ENCODE measurements around the gene RELN.
"Not testable (repeated sequence)": the region's sequence is repeated elsewhere in the genome, so short reads cannot be mapped to it uniquely, and the experiment has no call there.

RELN gene

DNA sequence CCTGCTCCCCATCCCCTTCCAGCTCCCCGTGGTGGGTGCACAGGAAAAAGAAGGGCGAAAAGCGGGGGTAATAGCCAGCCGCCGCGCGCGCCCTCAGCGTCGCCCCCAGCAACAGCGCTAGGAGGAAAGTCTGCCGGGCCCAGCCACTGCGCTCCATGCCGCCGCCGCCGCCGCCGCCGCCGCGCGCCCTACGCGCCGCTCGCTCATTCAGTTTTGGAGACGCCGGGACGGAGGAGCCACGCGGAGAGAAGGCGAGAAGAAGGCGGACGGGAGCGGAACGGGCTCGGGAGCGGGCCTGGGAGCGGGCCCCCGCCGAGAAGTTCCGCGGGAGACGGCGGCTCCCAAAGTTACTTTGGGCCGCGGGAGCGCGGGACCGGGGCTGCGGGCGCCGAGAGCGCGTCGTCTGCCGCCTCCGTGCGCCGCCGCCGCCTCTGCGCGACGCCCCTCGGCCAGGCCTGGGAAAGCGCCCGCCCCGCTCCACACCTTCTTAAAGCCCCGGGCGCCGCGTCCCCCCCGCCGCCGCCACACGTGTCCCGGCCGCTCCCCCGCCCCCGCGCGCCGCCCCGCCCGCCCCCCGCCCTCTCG, at the start of gene RELN:
Gene RELN (minus strand): TSS at position 459 of the 585 bp plus-strand sequence. CDS start 302 bp downstream, at position 157.
- DNase-seq (ENCODE audit: low spot score), result peak; percentile 58

DNA sequence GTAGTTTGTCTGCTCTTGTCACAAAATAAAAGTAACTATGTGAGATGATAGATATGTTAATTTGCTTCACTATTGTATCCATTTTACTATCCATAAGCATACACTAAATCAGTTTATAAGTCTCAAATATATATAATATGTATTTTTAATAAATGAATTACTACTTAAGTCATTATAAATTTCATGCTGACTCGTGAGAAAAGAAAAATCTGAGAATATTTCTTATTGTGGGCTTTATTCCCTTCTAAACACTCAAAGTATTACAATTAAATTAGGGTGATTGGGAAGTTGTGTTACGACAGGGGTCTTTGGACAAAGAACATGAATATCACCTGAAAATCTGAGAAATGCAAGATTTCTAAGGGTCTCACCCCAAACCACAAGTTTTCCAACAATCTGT, 48.7 kb upstream of the RELN start:
- DNase-seq (ENCODE audit: low spot score), result no peak

DNA sequence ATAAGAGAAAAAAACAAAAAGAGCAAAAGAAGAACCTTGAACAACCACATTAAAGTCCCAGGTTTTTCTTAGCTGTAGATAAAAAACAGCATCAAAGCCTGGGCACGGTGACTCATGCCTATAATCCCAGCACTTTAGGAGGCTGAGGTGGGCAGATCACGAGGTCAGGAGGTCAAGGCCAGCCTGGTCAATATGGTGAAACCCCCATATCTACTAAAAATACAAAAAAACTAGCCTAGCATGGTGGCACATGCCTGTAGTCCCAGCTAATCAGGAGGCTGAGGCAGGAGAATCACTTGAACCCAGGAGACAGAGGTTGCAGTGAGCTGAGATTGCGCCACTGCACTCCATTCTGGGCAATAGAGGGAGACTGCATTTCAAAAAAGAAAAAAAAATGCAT, 47.4 kb upstream of the RELN start:
- not testable (repeated sequence) for DNase-seq (ENCODE audit: low spot score)

DNA sequence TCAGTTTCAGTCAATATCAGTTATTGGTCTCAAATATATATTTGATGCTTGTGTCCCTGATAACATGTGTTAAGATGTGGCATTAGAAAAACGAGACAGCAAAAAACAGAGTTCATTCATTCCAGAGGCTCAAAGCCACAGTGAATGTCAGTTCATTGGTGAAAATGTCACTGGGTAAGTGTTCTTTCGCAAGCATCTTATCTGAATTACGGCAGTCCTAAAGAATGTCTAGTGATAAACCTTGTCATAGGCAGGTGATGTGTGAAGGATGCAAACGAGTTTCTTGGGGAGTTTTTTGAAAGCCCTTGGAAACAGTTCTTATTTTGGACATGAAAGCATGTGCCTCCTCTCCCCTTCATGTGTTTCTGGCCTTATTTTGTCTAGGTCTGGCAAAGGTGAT, 45.9 kb upstream of the RELN start:
- no peak for DNase-seq (ENCODE audit: low spot score)

DNA sequence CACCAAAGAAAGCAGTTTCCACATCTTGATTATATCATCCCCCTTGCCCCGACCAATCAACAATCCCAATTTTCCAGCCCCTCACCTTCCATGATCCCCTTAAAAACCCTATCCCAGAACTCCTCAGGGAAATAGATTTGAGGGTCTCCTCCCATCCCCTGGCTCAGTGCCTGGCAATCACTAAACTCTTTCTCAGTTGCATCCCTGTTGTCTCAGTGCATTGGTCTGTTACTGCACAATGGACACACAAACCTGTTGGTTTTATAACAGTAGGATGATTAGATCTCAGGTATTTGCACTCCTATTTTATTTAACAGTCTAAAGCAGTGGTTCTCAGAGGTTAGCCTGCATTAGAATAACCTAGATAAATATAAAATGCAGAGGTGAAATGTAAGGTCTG, 45.2 kb upstream of the RELN start:
- no peak for DNase-seq (ENCODE audit: low spot score)

DNA sequence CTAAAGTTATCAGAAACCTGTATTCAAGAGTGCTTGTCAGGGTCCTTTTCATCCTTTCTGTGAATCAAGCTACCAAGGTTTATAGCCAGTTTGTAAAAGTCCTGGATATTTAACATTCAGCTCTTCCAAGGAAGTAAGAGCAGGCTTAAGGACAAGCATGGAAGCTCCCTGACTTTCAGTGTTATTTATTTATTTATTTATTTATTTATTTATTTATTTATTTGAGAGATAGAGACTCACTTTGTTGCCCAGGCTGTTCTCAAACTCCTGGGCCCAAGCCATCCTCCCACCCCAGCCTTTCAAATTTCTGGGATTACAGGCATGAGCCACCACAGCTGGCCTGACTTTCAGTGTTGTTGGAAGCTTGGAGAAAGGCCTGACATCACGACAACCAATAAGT, 44.4 kb upstream of the RELN start:
- no peak for DNase-seq (ENCODE audit: low spot score)

DNA sequence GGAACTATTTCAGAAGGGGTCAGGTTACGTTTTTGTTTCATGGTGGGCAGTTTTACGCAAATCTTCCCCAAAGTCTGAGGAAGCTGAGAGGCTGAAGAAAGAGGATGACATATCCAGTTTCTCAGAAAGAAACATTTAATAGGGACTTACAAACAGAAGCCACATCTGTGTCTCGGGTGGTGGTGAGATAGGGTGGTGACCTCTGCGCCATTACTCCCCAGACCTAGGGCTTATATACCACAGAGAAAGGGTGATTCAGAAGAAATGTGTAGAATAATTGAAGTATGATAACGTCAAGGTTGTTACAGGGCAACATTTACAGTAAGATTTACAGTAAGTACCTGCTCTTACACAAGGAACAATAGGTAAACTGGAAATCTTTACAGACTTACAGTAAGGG, 43.0 kb upstream of the RELN start:
- no peak for DNase-seq (ENCODE audit: low spot score)

DNA sequence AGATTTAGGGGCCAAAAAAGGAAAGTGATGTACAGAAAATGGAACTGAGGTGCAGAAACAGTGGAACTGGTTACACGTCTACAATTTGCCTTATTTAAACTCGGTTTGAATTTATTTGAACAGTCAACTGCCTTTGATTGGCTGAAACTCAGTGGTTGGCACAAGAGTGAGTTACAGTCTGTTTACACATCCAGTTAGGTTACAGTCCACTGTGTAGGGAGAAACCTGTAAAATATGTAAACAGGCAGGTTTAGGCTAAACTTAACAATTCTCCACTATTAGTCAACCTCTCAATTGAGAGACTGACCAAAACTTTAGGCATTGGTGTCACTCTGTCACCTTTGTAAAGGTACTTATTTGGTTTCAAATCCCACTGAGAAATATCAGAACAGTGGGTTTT, 40.3 kb upstream of the RELN start:
- no peak for DNase-seq (ENCODE audit: low spot score)

DNA sequence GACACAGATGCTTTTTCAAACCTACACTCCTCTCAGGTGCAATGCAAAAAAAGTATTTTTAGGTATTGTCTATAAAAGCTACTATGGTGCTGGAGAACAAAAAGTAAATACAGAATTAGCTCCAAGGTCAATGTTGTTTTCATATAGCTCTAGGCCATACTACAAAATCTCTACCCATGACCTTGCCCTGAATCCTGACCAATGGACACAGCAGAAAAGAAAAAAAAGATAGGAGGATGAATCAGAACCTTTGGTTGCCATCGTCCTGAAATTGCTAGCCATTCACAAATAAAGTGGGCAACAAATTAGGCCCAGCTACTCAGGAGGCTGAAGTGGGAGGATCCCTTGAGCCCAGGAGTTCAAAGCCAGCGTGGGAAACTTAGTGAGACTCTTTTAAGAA, 35.2 kb upstream of the RELN start:
- DNase-seq (ENCODE audit: low spot score), result no peak

DNA sequence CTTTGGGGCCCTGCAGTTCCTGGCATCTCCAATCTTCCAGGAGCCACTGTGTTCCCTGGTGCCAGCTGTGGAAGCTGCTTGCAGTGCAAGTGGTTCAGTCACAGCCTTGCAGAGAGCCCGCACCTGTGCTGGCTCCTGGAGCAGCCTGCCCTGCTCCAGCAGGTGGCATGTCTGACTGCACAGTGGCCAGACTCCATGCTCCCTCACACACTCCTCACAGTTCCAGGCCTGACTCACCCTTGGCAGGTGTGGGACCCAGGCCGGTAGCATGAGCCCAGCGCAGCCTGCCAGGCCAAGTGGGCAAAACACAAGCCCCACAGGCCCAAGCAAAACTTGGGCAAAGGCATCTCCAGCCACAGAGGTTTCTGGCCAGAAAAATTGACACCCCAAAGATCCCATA, 33.6 kb upstream of the RELN start:
- no peak for DNase-seq (ENCODE audit: low spot score)

DNA sequence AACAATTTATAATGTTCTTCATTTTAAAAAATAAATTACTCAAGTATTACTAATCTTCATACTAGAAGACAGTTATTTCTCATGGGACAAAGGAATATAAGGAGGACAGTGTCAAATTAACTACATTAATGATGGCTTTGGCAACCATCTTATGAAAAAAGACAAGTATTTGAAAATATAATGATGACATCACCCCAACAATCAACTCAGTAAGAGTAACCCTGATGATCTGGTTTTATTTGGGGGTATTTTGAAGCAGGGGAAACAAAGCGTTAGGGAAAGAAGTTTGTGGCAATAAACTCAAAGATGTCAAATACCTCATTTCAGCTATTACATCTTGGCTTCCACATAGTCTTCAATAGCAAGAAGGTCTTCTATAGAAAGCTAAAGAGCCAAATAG, 29.0 kb upstream of the RELN start:
- no peak for DNase-seq (ENCODE audit: low spot score)

DNA sequence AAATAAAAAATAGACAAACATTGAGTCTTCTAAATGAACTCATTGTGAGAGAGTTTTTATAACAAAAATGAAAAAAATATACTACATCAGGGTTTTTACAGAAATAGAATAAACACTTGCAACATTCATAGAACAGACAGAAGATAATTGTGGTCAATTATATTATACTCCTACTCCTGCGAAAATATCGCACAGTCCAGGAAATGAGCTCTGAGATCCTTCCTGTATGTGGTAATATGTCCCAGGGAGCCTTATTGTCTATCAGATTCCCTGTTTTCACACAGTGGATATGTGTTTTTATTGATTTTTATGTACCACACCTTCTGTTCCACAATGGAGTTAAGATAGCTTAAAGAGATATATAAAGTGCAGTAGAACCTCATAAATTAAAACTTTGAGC, 27.5 kb upstream of the RELN start:
- no peak for DNase-seq (ENCODE audit: low spot score)

DNA sequence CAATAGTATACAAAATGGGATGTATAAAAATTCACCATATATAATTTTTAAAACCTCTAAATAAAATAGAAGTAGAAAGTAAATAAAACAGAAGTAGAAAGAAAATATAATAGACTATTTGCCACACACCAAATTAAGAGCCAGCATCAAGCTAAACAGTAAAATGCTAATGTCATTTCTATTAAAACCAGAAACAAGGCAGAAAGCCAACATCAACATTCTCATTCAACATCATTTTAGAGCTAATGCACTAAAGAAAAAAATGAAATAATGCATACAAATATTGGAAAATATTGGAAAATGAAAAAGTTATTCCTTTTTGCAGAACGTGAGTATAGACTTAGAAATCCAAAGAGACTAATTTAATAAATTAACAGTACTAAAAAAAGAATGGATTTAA, 23.4 kb upstream of the RELN start:
- no peak for DNase-seq (ENCODE audit: low spot score)

DNA sequence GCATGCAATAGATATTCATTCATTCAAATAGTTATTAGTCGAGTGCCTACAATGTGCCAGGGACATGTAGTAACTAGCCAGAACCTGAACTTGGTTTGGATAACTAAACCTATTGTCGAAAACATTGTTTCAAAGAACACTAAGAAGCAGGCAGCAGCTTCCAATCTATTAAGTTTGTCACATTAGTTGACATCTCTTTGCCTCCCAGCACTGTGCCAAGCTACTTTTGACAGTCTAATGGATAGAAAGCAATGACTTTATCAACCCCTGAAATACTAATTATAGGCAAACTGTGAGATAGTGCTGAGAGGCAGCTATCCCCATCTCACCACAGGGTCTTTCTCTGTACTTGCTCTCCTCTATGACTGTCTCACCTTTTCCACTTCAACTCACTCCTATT, 22.4 kb upstream of the RELN start:
- no peak for DNase-seq (ENCODE audit: low spot score)

DNA sequence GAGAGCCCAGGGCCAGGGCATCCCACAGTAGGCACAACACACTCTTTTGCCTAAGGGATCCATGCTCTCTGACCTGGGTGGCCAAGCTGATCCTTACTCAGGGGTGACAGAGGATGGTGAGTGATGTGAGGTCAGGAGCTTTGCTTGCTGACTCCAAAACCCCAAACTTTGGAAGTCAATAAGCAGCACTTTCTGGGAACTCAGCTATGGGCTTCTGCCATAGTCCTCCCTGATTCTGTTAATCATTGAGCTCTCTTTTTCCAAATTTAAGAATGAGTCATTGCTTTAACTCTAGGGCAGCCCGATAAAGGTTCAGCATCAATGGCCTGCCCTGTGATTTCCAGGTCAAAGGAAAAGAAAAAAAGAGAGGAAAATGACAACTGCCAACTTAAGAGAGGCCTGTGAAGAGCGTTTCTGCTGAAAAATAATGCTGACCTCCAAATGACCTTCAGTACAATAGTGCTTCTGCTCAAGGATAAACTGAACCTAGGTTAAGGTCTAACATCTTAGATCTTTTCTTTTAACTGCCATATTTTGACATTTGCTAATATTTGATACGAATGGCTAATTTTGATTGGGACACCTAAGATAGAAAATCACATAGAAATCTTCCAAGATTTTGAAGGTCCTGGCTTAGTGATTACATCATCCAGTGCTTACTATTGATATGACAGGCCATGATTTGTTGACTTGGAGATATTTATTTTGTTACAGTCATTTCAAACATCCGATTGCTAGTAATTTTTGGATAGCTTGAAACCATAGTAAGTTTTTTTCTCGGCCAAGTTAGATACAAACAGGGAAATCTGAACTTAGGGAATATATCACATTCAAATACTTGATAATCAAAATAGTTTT, 20.8 kb upstream of the RELN start:
- DNase-seq (ENCODE audit: low spot score), result no peak

DNA sequence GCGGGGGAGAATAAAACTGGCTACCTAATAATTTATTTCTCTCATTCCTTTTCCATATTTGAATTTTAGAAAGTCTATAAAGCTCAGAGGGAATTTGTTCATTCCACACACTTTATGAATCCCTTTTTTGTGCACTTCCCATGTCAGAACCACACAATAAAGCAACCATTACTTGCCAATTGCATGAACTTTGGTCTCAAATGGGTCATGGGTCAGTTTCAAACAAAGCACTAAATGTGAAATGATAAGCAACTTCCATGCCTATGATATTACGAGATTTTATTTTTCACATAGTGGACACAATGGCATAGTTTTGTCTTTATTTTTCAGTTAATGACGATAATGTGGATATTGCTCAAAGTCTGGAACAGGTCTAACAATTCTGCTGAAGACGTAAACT, 18.6 kb upstream of the RELN start:
- no peak for DNase-seq (ENCODE audit: low spot score)

DNA sequence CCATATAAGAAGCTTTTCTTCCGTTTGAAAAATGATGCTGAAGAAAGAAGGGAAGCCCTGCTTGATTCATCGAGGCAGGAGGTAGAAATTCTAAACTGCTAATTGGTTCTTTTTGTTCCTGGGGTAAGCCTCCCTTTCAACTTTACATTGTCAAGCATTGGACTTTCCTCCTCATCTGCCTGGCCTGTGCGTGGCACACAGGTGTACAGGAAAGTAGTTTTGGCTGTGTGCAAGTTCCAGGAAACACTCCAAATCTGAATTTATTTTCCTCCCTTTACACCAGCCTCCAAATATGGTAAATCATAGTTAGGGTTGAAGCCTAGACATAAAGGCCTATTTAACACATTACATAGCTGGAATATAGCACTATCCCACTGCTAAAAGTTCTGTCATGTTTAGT, 18.2 kb upstream of the RELN start:
- no peak for DNase-seq (ENCODE audit: low spot score)

DNA sequence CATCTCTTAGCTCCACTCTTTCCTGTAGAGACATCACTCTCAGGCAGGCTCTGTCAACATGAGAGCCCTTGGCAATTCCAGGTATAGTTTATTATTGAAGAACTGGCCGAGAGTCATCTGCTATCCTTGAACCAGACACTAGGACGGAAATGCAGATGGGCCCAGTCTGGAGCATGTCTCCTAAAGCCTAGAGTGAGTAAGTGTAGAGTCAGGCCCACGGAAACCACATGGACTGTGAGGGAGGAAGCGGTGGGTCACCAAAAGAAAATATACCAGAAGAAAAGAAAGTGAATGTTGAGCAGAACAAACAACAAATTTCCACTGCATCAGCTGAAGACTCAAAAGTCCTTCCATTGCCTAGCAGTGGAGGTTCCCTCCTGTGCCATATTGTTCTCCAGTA, 15.7 kb upstream of the RELN start:
- DNase-seq (ENCODE audit: low spot score), result peak; percentile 28

DNA sequence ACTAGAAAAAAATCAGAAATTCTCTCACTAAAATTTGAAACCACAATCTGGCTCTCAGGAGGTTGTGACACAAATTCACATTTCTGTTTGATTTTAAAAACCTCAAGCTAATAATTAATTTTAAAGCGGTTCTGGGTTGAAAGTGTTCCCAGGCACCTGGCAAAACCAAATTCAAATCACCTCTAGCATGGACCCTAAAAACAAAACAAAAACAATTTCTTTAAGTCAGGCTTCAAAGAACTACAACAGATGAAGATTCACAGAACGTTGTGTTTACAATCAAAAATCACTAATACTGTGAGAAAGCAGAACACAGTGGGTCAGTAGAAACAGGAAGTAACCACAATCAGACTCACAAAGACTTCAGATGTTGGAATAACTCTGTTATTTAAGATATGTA, 7.2 kb upstream of the RELN start:
- no peak for DNase-seq (ENCODE audit: low spot score)

DNA sequence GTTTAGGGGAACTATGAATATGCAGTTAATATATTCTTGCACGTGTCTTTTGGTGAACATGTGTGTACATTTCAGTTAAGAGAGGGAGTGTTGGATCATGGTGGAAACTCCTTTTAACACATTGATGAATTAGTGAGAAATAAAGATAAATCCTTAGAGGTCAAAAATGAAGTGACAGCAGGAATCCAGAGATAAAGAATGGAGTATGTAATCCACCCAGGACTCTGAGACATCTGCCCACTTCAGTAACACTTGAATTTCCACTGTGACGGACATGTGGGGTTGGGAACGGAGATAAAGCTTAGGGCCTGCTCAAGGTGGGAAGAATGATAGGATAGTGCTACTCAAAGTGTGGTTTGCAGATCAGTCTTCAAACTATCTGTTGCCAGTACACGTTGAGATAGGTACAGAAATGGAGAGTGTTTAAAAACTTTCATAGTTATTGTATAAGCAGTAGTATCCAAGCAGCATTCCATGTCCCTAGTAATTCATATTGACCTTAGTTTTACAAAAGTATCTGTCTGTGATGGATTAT, 6.6 kb upstream of the RELN start:
- no peak for DNase-seq (ENCODE audit: low spot score)

DNA sequence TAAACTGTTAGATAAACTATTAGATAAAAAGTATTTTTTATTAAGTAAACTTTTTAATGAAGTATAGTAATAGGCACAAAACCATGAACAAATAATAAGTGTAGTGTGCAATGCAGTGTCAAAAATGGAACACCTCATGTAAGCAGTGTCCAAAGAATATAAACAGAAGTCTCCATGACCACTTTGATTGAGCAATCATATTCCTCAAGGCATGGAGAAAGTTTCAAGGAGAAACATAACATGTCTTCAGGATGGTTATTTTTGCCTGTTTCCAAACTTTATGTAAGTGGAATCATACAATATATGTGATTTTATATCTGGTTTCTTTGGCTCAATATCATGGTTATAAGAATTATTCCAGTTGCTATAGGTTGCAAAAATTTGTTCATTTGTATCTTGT, 6.1 kb upstream of the RELN start:
- DNase-seq (ENCODE audit: low spot score), result no peak

DNA sequence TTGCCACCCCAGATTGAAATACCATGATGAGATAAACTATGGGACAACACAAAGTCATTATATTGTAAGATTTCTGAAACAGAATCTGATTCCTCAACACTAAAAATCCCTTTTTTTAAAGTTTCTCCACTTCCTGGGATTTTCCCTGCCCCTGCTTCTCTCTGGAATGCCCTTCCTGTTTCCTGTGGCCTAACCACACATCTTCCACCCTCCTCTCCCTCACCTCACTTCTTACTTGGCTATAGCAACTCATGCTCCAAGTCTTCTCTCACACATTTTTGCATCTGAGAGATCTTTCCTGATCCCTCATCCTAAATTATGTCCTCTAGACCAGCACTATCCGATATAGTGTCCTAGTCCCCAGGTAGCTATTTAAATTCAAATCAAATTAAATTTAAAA, 4.1 kb upstream of the RELN start:
- DNase-seq (ENCODE audit: low spot score), result no peak

DNA sequence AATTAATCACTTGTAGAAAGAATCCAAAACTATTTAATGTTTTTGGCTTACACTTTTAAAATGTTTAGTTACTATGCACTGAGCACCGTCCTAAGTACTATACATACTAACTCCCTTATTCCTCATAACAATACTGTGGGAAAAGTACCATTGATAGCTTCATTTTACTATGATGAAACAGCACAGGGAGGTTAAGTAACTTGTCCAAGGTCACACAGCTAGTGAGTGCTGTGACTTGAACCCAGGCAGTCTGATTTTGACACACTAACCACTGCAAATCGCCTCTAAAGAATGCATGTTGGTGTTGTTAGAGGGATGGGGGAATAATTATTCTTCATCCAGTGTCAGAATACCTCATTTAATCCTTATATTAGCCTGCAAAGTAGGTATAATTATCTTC, 1.9 kb upstream of the RELN start:
- no peak for DNase-seq (ENCODE audit: low spot score)

DNA sequence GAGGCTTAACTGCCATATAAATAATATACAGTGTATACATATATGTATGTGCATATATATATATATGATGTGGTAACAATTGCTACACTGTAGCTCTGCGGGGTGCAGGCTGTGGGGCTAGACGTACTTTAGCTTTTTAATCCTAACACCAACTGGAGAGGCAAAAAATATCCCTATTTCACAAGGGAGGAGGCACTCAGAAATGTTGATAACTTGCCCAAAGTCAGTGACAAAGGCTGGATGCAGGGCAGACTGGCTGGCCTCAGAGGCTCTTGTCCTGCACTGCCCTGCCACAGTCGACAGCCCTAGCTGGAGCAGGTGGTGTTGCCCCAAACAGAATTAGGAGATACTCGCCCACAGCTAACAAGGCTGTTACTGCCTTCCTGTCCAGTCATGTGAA, 1.5 kb upstream of the RELN start:
- no peak for DNase-seq (ENCODE audit: low spot score)
